GM04504 (cell line): Measurements from ENCODE around the gene DMGDH.
"Not testable (repeated sequence)": the region's sequence is repeated elsewhere in the genome, so short reads cannot be mapped to it uniquely, and the experiment has no call there.

ENCODE experiments used
- DNase-seq: peaks from one replicate; pipeline ENCODE4 v3.0.0-alpha.2; 2012; ENCODE audit warnings: low read depth

DMGDH gene

GRCh38 chr5:79011219-79011836 is 58.1 kb downstream of the DMGDH start:
- DNase-seq: no peak

- DNase-seq: no peak
Measured at GRCh38 chr5:79008362-79008761, 61.1 kb downstream of the DMGDH start.

- no peak for DNase-seq
Measured at GRCh38 chr5:79007872-79008271, 61.6 kb downstream of the DMGDH start.

- DNase-seq: no peak
Measured at GRCh38 chr5:79005936-79006631, 63.4 kb downstream of the DMGDH start.

- no peak for DNase-seq
Measured at GRCh38 chr5:79005151-79005550, 64.3 kb downstream of the DMGDH start.

- DNase-seq: no peak
Measured at GRCh38 chr5:79002374-79002773, 67.1 kb downstream of the DMGDH start.

GRCh38 chr5:79001471-79001870 is 68.0 kb downstream of the DMGDH start:
- no peak for DNase-seq

GRCh38 chr5:78997090-78997489 is 72.4 kb downstream of the DMGDH start:
- DNase-seq: no peak

GRCh38 chr5:78995521-78996007 is 73.9 kb downstream of the DMGDH start:
- no peak for DNase-seq

GRCh38 chr5:78993165-78993564 is 76.3 kb downstream of the DMGDH start:
- no peak for DNase-seq

GRCh38 chr5:78992146-78992545 is 77.3 kb downstream of the DMGDH start:
- no peak for DNase-seq

- DNase-seq: no peak
Measured at GRCh38 chr5:78989080-78989479, 80.4 kb downstream of the DMGDH start.

- DNase-seq: no peak
Measured at GRCh38 chr5:78985725-78986223, 83.7 kb downstream of the DMGDH start.

- no peak for DNase-seq
Measured at GRCh38 chr5:78985116-78985724, 84.3 kb downstream of the DMGDH start, which contains the start of gene ARSB. Gene ARSB, minus strand, starts transcription at chr5:78985310. Its CDS starts 62 bp downstream, at chr5:78985248.

- DNase-seq: peak; percentile 60
Measured at GRCh38 chr5:78984439-78985115, 84.9 kb downstream of the DMGDH start.

- no peak for DNase-seq
Measured at GRCh38 chr5:78983601-78984438, 85.7 kb downstream of the DMGDH start.

GRCh38 chr5:78983194-78983593 is 86.3 kb downstream of the DMGDH start:
- DNase-seq: not testable (repeated sequence)

GRCh38 chr5:78979909-78980308 is 89.6 kb downstream of the DMGDH start:
- DNase-seq: no peak

- no peak for DNase-seq
Measured at GRCh38 chr5:78979117-78979742, 90.2 kb downstream of the DMGDH start.

GRCh38 chr5:78975035-78975434 is 94.4 kb downstream of the DMGDH start:
- DNase-seq: no peak

- DNase-seq: no peak
Measured at GRCh38 chr5:78974601-78975000, 94.9 kb downstream of the DMGDH start.
